C4-2B (cell line): ENCODE results near the gene GSTT2.

Experiments
- ZFX ChIP-seq: fragments of 450-650 bp; IDR thresholded peaks from 2 replicates; pipeline ENCODE4 v1.6.1; 2017
- TF ChIP-seq, protein P1 (sequence below): fragments of 450-650 bp; conservative IDR thresholded peaks from 2 replicates; pipeline ENCODE4 v1.5.1; 2017; ENCODE audit warnings: mild to moderate bottlenecking

DNA sequence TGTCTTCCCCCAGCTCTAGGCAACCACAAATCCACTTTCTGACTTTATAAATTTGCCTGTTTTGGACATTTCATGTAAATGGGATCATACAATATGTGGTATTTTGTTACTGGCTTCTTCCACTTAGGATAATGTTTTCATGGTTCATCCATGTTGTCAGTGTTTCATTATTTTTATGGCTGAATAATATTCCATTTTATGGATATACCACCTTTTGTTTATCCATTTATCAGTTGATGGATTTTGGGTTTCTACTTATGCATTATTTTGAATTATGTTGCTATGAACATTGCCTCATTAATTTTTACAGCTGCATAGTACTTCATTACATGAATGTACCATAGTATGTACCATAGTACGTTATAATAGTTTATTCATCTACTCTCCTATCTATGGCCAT is 36.2 kb downstream of the GSTT2 start:
- TF ChIP-seq, protein P1, sequence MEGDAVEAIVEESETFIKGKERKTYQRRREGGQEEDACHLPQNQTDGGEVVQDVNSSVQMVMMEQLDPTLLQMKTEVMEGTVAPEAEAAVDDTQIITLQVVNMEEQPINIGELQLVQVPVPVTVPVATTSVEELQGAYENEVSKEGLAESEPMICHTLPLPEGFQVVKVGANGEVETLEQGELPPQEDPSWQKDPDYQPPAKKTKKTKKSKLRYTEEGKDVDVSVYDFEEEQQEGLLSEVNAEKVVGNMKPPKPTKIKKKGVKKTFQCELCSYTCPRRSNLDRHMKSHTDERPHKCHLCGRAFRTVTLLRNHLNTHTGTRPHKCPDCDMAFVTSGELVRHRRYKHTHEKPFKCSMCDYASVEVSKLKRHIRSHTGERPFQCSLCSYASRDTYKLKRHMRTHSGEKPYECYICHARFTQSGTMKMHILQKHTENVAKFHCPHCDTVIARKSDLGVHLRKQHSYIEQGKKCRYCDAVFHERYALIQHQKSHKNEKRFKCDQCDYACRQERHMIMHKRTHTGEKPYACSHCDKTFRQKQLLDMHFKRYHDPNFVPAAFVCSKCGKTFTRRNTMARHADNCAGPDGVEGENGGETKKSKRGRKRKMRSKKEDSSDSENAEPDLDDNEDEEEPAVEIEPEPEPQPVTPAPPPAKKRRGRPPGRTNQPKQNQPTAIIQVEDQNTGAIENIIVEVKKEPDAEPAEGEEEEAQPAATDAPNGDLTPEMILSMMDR, result no peak
- no peak for TF ChIP-seq ZFX
